ENCODE data around the gene GABARAP.
"Not testable (repeated sequence)": the region's sequence is repeated elsewhere in the genome, so short reads cannot be mapped to it uniquely, and the experiment has no call there.

GABARAP gene

GRCh38 chr17:7250695-7251627 is 8.7 kb upstream of the GABARAP start:
- Histone ChIP-seq H3K9me3 (ENCODE audit: control insufficient read depth, low read length) (no peaks in the 10 kb centered on the region), H3K4me3 (ENCODE audit: insufficient read depth, low read depth, low read length, poor library complexity, severe bottlenecking) (peak overlapping the region; percentile 100), H3K27ac (ENCODE audit: insufficient read depth, low read length, poor library complexity, severe bottlenecking) (peak overlapping the region; percentile 96), H3K36me3 (ENCODE audit: control insufficient read depth, insufficient read depth, low read length) (peaks cover 17% of the 10 kb centered on the region), H3K4me1 (ENCODE audit: control insufficient read depth, insufficient read depth, low read length, poor library complexity, severe bottlenecking) (peaks cover 31% of the 10 kb centered on the region), H3K27me3 (replicated peaks; ENCODE audit: control insufficient read depth, insufficient read depth, low read length, poor library complexity, severe bottlenecking) (no peaks in the 10 kb centered on the region)
- DNase-seq = no peak

GRCh38 chr17:7249830-7250229 is 7.6 kb upstream of the GABARAP start:
- Histone ChIP-seq H3K4me3 (ENCODE audit: insufficient read depth, low read depth, low read length, poor library complexity, severe bottlenecking) (peak overlapping the region; percentile 100), H3K27me3 (replicated peaks; ENCODE audit: control insufficient read depth, insufficient read depth, low read length, poor library complexity, severe bottlenecking) (no peaks in the 10 kb centered on the region), H3K27ac (ENCODE audit: insufficient read depth, low read length, poor library complexity, severe bottlenecking) (peak overlapping the region; percentile 96), H3K36me3 (ENCODE audit: control insufficient read depth, insufficient read depth, low read length) (peaks cover 18% of the 10 kb centered on the region), H3K9me3 (ENCODE audit: control insufficient read depth, low read length) (no peaks in the 10 kb centered on the region), H3K4me1 (ENCODE audit: control insufficient read depth, insufficient read depth, low read length, poor library complexity, severe bottlenecking) (peaks cover 31% of the 10 kb centered on the region)
- DNase-seq = no peak

DNA sequence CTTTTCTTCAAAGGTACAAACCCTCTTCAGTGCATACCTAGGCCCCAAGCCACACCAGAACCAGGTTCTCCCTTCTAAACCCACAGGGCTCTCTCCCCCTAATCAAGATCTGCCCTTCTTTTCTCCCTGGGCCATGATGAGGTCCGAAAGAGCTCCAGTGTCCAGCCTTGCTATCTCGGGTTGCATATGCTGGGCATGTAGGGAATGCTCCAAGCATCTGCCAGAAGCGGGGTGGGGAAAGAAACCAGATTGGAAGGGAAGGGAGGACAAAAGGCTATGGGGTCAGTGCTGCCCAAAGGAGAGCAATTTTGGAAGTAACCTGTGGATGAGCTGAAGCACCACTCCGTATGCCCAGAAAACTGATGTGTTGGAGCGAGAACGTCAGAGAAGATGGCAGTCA is 7.0 kb upstream of the GABARAP start:
- Histone ChIP-seq H3K4me1 (ENCODE audit: control insufficient read depth, insufficient read depth, low read length, poor library complexity, severe bottlenecking) (peaks cover 31% of the 10 kb centered on the region), H3K4me3 (ENCODE audit: insufficient read depth, low read depth, low read length, poor library complexity, severe bottlenecking) (no peak overlapping the region), H3K36me3 (ENCODE audit: control insufficient read depth, insufficient read depth, low read length) (peaks cover 19% of the 10 kb centered on the region), H3K27ac (ENCODE audit: insufficient read depth, low read length, poor library complexity, severe bottlenecking) (peak overlapping the region; percentile 96), H3K9me3 (ENCODE audit: control insufficient read depth, low read length) (no peaks in the 10 kb centered on the region), H3K27me3 (replicated peaks; ENCODE audit: control insufficient read depth, insufficient read depth, low read length, poor library complexity, severe bottlenecking) (no peaks in the 10 kb centered on the region)
- DNase-seq = no peak

DNA sequence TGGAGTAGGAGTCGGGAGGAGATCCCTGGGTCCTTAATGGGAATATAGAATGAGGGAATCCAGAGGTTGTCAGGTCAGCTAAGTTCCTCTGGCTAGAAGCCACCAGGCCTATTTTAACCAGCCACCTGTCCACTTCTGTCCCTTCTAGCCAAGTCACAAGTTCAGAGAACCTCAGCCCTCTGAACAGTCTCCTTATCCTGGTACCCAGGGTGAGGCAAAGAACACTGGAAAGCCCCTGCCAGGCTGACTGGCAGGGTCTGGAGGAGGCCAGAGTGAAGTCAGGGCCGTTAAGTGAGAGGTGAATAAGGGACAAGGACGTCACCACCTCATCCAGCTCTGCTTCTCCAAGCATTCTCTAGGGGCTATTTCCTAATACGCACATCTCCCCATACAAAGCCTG is 6.5 kb upstream of the GABARAP start:
- Histone ChIP-seq H3K27ac (ENCODE audit: insufficient read depth, low read length, poor library complexity, severe bottlenecking) (no peak overlapping the region), H3K4me3 (ENCODE audit: insufficient read depth, low read depth, low read length, poor library complexity, severe bottlenecking) (no peak overlapping the region), H3K9me3 (ENCODE audit: control insufficient read depth, low read length) (no peaks in the 10 kb centered on the region), H3K27me3 (replicated peaks; ENCODE audit: control insufficient read depth, insufficient read depth, low read length, poor library complexity, severe bottlenecking) (no peaks in the 10 kb centered on the region), H3K4me1 (ENCODE audit: control insufficient read depth, insufficient read depth, low read length, poor library complexity, severe bottlenecking) (peaks cover 31% of the 10 kb centered on the region), H3K36me3 (ENCODE audit: control insufficient read depth, insufficient read depth, low read length) (peaks cover 20% of the 10 kb centered on the region)
- no peak for DNase-seq

GRCh38 chr17:7246779-7247178 is 4.5 kb upstream of the GABARAP start:
- H3K27me3 ChIP-seq (replicated peaks; ENCODE audit: control insufficient read depth, insufficient read depth, low read length, poor library complexity, severe bottlenecking) = no peaks in the 10 kb centered on the region
- DNase-seq = no peak
- peaks cover 27% of the 10 kb centered on the region for H3K4me1 ChIP-seq (ENCODE audit: control insufficient read depth, insufficient read depth, low read length, poor library complexity, severe bottlenecking)
- peaks cover 20% of the 10 kb centered on the region for H3K36me3 ChIP-seq (ENCODE audit: control insufficient read depth, insufficient read depth, low read length)
- no peak overlapping the region for H3K4me3 ChIP-seq (ENCODE audit: insufficient read depth, low read depth, low read length, poor library complexity, severe bottlenecking)
- H3K9me3 ChIP-seq (ENCODE audit: control insufficient read depth, low read length) = no peaks in the 10 kb centered on the region
- H3K27ac ChIP-seq (ENCODE audit: insufficient read depth, low read length, poor library complexity, severe bottlenecking) = no peak overlapping the region

- H3K9me3 ChIP-seq (ENCODE audit: control insufficient read depth, low read length); DNase-seq; H3K4me3 ChIP-seq (ENCODE audit: insufficient read depth, low read depth, low read length, poor library complexity, severe bottlenecking); H3K27me3 ChIP-seq (replicated peaks; ENCODE audit: control insufficient read depth, insufficient read depth, low read length, poor library complexity, severe bottlenecking): not testable (repeated sequence)
- Histone ChIP-seq H3K36me3 (ENCODE audit: control insufficient read depth, insufficient read depth, low read length) (peaks cover 27% of the 10 kb centered on the region), H3K27ac (ENCODE audit: insufficient read depth, low read length, poor library complexity, severe bottlenecking) (peak overlapping the region; percentile 94), H3K4me1 (ENCODE audit: control insufficient read depth, insufficient read depth, low read length, poor library complexity, severe bottlenecking) (peaks cover 26% of the 10 kb centered on the region)
Measured at GRCh38 chr17:7243838-7244237, 1.6 kb upstream of the GABARAP start.

DNA sequence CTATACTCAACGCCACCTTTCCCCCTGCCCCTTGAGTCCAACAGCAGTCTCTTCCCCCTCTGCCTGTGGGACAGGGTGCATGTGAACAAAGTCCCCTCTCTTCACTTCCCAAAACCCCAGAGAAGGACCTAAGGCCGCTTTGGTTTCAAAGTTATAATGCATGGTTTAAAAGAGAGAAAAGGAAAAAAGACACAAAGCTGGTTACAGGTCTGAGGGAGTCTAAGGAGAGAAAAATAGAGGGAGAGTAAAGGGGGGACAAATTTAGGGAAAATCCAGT is 1.1 kb upstream of the GABARAP start:
- no peak for DNase-seq
- Histone ChIP-seq H3K36me3 (ENCODE audit: control insufficient read depth, insufficient read depth, low read length) (peaks cover 27% of the 10 kb centered on the region), H3K27me3 (replicated peaks; ENCODE audit: control insufficient read depth, insufficient read depth, low read length, poor library complexity, severe bottlenecking) (no peaks in the 10 kb centered on the region), H3K4me3 (ENCODE audit: insufficient read depth, low read depth, low read length, poor library complexity, severe bottlenecking) (peak overlapping the region; percentile 88), H3K27ac (ENCODE audit: insufficient read depth, low read length, poor library complexity, severe bottlenecking) (peak overlapping the region; percentile 94), H3K4me1 (ENCODE audit: control insufficient read depth, insufficient read depth, low read length, poor library complexity, severe bottlenecking) (peaks cover 24% of the 10 kb centered on the region), H3K9me3 (ENCODE audit: control insufficient read depth, low read length) (no peaks in the 10 kb centered on the region)

DNA sequence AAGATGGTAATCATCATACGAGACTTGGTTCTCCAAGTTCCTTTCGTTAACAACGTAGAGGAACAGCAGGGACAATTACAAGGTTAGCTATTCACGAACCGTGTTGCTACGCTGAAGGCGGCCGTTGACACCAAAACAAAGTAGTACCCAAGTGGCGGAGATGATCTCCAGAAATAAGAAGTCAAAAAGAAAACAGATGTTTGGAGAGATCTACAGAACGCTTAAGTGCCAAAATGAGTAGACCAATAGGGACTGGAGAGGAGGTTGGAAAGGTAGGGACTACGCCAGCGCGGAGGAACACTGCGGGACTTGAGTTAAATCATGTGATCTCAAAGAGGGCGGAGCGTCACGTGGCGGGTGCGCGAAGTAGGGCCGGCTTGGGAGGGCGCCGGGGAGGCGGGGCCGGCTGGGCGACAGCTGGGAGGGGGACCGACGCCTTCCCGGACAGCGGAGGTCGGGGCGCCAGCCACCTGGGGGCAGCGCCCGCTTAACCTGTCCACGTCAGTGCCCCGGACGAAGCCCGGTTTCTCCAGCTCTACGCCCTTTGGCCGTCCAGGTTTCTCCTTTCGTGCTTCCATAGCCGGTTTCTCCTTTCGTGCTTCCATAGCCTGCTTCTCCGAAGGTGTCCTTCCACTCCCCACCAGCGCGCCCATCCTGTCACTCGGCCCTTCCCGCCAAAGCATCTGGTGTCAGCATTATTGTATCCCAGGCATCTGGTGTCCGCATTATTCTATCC is 636 bp upstream of the GABARAP start:
- Histone ChIP-seq H3K9me3 (ENCODE audit: control insufficient read depth, low read length) (no peaks in the 10 kb centered on the region), H3K27ac (ENCODE audit: insufficient read depth, low read length, poor library complexity, severe bottlenecking) (peak overlapping the region; percentile 94), H3K4me3 (ENCODE audit: insufficient read depth, low read depth, low read length, poor library complexity, severe bottlenecking) (peak overlapping the region; percentile 88), H3K36me3 (ENCODE audit: control insufficient read depth, insufficient read depth, low read length) (peaks cover 27% of the 10 kb centered on the region), H3K4me1 (ENCODE audit: control insufficient read depth, insufficient read depth, low read length, poor library complexity, severe bottlenecking) (peaks cover 24% of the 10 kb centered on the region), H3K27me3 (replicated peaks; ENCODE audit: control insufficient read depth, insufficient read depth, low read length, poor library complexity, severe bottlenecking) (no peaks in the 10 kb centered on the region)
- DNase-seq = peak; percentile 88 to 93 (median 88)

GRCh38 chr17:7241090-7241733 is 1.0 kb downstream of the GABARAP start:
- no peaks in the 10 kb centered on the region for H3K9me3 ChIP-seq (ENCODE audit: control insufficient read depth, low read length)
- peak overlapping the region; percentile 88 for H3K4me3 ChIP-seq (ENCODE audit: insufficient read depth, low read depth, low read length, poor library complexity, severe bottlenecking)
- peaks cover 29% of the 10 kb centered on the region for H3K36me3 ChIP-seq (ENCODE audit: control insufficient read depth, insufficient read depth, low read length)
- H3K27me3 ChIP-seq (replicated peaks; ENCODE audit: control insufficient read depth, insufficient read depth, low read length, poor library complexity, severe bottlenecking) = no peaks in the 10 kb centered on the region
- peak overlapping the region; percentile 94 for H3K27ac ChIP-seq (ENCODE audit: insufficient read depth, low read length, poor library complexity, severe bottlenecking)
- DNase-seq = no peak
- peaks cover 31% of the 10 kb centered on the region for H3K4me1 ChIP-seq (ENCODE audit: control insufficient read depth, insufficient read depth, low read length, poor library complexity, severe bottlenecking)

DNA sequence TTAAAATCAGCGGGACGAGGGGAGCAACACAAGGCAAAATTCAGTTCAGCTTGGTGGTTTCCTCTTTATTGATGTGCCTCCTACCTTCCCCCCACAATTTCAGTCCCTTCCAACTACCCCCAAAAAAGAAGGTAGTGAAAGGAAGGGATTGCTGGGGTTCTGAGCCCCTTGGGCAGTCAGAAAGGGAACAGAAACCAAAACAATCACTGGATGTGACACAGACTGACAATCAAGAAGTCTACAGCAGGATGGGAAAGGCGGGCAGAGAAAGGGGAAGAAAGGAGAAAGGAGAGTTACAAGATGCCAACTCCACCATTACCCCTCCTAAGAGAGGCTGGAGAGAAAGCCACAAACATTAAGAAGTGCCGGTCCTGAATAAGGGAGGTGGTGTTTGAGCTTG is 1.9 kb downstream of the GABARAP start:
- Histone ChIP-seq H3K4me1 (ENCODE audit: control insufficient read depth, insufficient read depth, low read length, poor library complexity, severe bottlenecking) (peaks cover 31% of the 10 kb centered on the region), H3K36me3 (ENCODE audit: control insufficient read depth, insufficient read depth, low read length) (peaks cover 29% of the 10 kb centered on the region), H3K27me3 (replicated peaks; ENCODE audit: control insufficient read depth, insufficient read depth, low read length, poor library complexity, severe bottlenecking) (no peaks in the 10 kb centered on the region), H3K4me3 (ENCODE audit: insufficient read depth, low read depth, low read length, poor library complexity, severe bottlenecking) (no peak overlapping the region), H3K9me3 (ENCODE audit: control insufficient read depth, low read length) (no peaks in the 10 kb centered on the region), H3K27ac (ENCODE audit: insufficient read depth, low read length, poor library complexity, severe bottlenecking) (no peak overlapping the region)
- no peak for DNase-seq

Data from effector memory CD4-positive, alpha-beta T cell (primary cell).